Parathyroid adenoma (tissue), 2 donors: ENCODE data around the gene KNOP1.
A peak's percentile ranks its signal among the peaks of the same experiment; 100 is the strongest.

Experiments
- H2AFZ ChIP-seq: fragments of 300-600 bp; sonication (generic); one replicate; pipeline ENCODE4 v1.7.0; 2017; ENCODE audit warnings: antibody characterized with exemption, mild to moderate bottlenecking
- H3K27ac ChIP-seq: fragments of 300-600 bp; sonication (generic); one replicate; pipeline ENCODE4 v1.7.0; 2017
- H3K27me3 ChIP-seq: fragments of 300-600 bp; sonication (generic); one replicate; pipeline ENCODE4 v1.7.0; 2017; ENCODE audit warnings: low read length; ENCODE audit not compliant: control insufficient read depth, insufficient read depth
- H3K36me3 ChIP-seq: fragments of 300-600 bp; sonication (generic); one replicate; pipeline ENCODE4 v1.7.0; 2017; ENCODE audit warnings: low read length; ENCODE audit not compliant: control insufficient read depth, insufficient read depth
- H3K4me1 ChIP-seq: fragments of 300-600 bp; sonication (generic); one replicate; pipeline ENCODE4 v1.7.0; 2017; ENCODE audit warnings: control low read depth
- H3K4me2 ChIP-seq: fragments of 300-600 bp; sonication (generic); one replicate; pipeline ENCODE4 v1.7.0; 2017; ENCODE audit warnings: low read length
- H3K4me3 ChIP-seq: fragments of 300-600 bp; sonication (generic); one replicate; pipeline ENCODE4 v1.7.0; 2017; ENCODE audit warnings: low read depth, low read length
- H3K79me2 ChIP-seq: fragments of 300-600 bp; sonication (generic); one replicate; pipeline ENCODE4 v1.7.0; 2017; ENCODE audit warnings: control low read depth
- H3K9ac ChIP-seq: fragments of 300-600 bp; sonication (generic); one replicate; pipeline ENCODE4 v1.7.0; 2017; ENCODE audit warnings: mild to moderate bottlenecking
- H3K9me3 ChIP-seq: fragments of 300-600 bp; sonication (generic); one replicate; pipeline ENCODE4 v1.7.0; 2017; ENCODE audit warnings: low read length; ENCODE audit not compliant: control insufficient read depth
- TF ChIP-seq, protein P1 (sequence below): fragments of 300-600 bp; sonication (generic); IDR thresholded peaks from one replicate; pipeline ENCODE4 v1.7.0; 2017; ENCODE audit warnings: antibody characterized with exemption, mild to moderate bottlenecking
- donor health status: primary hyperparathyroidism.

Gene KNOP1

DNA sequence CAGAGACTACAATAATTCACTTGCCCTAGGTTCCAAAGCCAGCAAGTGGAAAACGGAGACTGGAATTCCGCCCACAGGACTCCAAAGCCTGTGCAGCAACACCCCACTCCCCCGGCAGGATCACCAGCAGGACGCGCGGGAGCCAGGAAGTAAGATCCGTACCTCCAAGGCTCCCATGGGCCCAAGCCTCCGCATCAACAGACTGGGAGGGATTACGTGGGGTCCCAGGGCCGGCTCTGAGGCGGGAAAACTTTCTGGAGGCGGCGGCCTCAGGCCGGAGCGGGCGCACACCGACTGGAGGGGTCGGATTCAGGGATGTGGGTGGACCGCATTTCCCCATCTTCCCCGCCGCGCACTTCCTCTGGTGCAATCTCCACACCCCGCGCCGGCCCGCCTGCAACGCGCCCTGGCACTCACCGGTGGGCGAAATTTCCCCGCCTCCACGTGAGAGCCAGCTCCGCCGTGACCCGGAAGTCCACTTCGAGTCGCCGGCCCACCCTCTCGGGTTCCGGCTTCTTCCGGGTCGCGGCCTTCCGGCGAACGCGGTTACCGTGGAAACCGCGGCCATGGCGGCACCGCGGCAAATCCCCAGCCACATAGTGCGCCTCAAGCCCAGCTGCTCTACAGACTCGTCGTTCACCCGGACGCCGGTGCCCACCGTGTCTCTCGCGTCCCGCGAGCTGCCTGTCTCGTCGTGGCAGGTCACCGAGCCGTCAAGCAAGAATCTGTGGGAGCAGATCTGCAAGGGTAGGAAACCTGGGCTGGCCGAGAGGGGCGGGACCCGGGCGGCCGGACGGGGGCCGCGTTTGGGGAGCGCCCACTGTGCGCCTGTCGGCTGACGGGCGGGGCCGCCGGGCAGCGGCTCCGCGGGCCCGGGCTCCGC, at the start of gene KNOP1, which contains the start of gene IQCK:
TSS of gene KNOP1 (minus strand) at position 487 of the 883 bp plus-strand sequence. CDS start 3,192 bp downstream, outside the sequence.
TSS of gene IQCK (plus strand) at position 531 of the 883 bp plus-strand sequence. CDS start at position 567, 36 bp downstream.
- H3K79me2 ChIP-seq, result peaks cover 34% of the 10 kb centered on the region
- H3K27ac ChIP-seq, result peak within 1 kb of the TSS; percentile 90
- no peaks in the 10 kb centered on the region for H3K36me3 ChIP-seq
- peak within 1 kb of the TSS; percentile 47 for H3K9ac ChIP-seq
- H3K4me1 ChIP-seq, result peaks cover 26% of the 10 kb centered on the region
- TF ChIP-seq, protein P1, sequence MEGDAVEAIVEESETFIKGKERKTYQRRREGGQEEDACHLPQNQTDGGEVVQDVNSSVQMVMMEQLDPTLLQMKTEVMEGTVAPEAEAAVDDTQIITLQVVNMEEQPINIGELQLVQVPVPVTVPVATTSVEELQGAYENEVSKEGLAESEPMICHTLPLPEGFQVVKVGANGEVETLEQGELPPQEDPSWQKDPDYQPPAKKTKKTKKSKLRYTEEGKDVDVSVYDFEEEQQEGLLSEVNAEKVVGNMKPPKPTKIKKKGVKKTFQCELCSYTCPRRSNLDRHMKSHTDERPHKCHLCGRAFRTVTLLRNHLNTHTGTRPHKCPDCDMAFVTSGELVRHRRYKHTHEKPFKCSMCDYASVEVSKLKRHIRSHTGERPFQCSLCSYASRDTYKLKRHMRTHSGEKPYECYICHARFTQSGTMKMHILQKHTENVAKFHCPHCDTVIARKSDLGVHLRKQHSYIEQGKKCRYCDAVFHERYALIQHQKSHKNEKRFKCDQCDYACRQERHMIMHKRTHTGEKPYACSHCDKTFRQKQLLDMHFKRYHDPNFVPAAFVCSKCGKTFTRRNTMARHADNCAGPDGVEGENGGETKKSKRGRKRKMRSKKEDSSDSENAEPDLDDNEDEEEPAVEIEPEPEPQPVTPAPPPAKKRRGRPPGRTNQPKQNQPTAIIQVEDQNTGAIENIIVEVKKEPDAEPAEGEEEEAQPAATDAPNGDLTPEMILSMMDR, result no peak
- peak within 1 kb of the TSS; percentile 87 for H3K4me3 ChIP-seq
- peak within 1 kb of the TSS; percentile 88 for H3K4me2 ChIP-seq
- no peaks in the 10 kb centered on the region for H3K27me3 ChIP-seq
- H2AFZ ChIP-seq, result peak within 1 kb of the TSS; percentile 85
- H3K9me3 ChIP-seq, result no peaks in the 10 kb centered on the region

DNA sequence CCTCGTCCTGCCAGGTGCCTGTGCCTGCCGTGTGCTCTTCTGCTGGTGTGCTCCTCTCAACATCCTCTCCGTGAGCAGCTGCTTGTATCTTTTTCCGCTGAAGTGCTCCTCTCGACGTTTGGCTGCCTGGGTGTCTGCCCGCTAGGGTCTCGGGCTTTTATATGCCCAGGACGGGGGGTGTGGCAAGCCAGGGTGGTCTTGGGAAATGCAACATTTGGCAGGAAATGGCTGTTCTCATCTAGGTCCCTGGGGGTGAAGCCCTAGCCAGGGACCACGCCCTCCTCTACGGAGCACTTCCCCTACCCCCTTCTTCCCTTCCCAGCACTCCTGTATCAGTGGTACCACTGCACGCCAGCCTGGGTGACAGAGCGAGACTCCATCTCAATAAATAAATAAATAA, 49.5 kb upstream of the KNOP1 start:
- Histone ChIP-seq H3K4me1 (no peaks in the 10 kb centered on the region), H3K36me3 (no peaks in the 10 kb centered on the region), H3K4me3 (no peak overlapping the region), H3K9me3 (no peaks in the 10 kb centered on the region), H3K27me3 (no peaks in the 10 kb centered on the region), H3K4me2 (no peak overlapping the region), H3K9ac (no peak overlapping the region), H2AFZ (no peak overlapping the region), H3K79me2 (peaks cover 5% of the 10 kb centered on the region), H3K27ac (no peak overlapping the region)
- TF ChIP-seq, protein P1, result no peak

DNA sequence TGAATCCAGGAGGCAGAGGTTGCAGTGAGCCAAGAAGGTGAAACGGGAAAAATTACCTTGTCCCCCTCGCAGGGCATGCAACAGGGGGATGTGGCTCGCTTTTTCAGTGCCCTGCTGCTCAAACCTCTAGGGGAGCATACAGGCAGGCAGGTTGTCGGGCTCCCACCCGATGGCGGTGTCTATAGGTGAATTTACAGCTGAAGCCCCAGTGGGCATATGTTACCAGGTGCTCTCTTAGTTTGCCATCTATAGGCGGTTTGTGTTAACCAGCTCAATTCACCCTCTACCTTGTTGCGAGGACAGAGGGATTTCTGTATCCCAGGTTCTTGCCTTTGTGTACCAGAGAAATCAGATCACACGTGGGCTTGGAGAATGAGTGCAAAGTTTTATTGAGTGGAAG, 49.0 kb upstream of the KNOP1 start:
- Histone ChIP-seq H3K36me3 (no peaks in the 10 kb centered on the region), H3K4me3 (no peak overlapping the region), H3K27me3 (no peaks in the 10 kb centered on the region), H2AFZ (no peak overlapping the region), H3K9me3 (no peaks in the 10 kb centered on the region), H3K4me2 (no peak overlapping the region), H3K27ac (no peak overlapping the region), H3K4me1 (no peaks in the 10 kb centered on the region), H3K79me2 (peaks cover 7% of the 10 kb centered on the region), H3K9ac (no peak overlapping the region)
- TF ChIP-seq, protein P1, result no peak

GRCh38 chr16:19766554-19766884, 48.5 kb upstream of the KNOP1 start:
- H3K79me2 ChIP-seq, result peaks cover 7% of the 10 kb centered on the region
- no peak overlapping the region for H3K4me3 ChIP-seq
- no peak overlapping the region for H3K27ac ChIP-seq
- no peaks in the 10 kb centered on the region for H3K9me3 ChIP-seq
- no peak overlapping the region for H3K4me2 ChIP-seq
- H3K27me3 ChIP-seq, result no peaks in the 10 kb centered on the region
- TF ChIP-seq, protein P1, result no peak
- H2AFZ ChIP-seq, result no peak overlapping the region
- H3K4me1 ChIP-seq, result no peaks in the 10 kb centered on the region
- H3K9ac ChIP-seq, result no peak overlapping the region
- H3K36me3 ChIP-seq, result no peaks in the 10 kb centered on the region
